T follicular helper cell (primary cell): ENCODE results near the gene BCL7A.
"Not testable (repeated sequence)": the region's sequence is repeated elsewhere in the genome, so short reads cannot be mapped to it uniquely, and the experiment has no call there.

ENCODE experiments used
- DNase-seq: peaks from one replicate; pipeline ENCODE4 v3.0.0-alpha.2; 2020; ENCODE audit warnings: low read depth

The BCL7A gene

DNA sequence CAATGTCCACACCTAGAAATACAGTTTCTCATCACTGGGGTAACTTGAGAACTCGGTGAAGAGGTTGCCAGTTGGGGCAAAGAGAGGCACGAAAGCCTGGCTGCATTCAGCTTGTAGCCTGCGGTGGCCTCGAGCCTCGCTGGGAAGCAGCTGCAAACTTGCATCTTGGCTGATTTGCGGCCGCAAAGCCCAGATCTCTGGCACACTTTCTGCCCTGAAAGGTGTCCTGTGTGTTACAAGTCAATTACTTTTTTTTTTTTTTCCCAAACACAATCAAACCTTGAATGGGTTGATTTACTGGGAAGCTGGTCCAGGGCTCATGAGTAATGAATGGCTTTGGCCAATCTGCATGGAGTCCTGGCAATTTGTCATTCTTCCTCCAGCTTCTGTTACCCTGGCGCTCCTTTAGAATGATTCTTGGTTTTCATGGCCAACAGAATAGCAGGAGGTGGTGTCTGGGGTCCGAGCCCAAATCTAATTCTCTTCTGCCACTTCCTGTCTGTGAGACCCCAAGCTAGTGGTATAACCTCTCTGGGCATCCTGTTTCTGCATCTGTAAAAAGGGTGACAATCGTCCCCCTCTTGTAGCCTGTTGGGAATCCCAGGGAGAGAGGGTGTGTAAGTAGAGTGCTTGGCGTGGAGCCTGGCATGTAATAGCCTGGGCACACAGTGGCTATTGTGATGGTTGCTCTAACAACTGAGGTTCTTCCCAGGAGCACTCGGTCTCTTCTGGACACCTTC, 6.7 kb downstream of the BCL7A start:
- DNase-seq = no peak

DNA sequence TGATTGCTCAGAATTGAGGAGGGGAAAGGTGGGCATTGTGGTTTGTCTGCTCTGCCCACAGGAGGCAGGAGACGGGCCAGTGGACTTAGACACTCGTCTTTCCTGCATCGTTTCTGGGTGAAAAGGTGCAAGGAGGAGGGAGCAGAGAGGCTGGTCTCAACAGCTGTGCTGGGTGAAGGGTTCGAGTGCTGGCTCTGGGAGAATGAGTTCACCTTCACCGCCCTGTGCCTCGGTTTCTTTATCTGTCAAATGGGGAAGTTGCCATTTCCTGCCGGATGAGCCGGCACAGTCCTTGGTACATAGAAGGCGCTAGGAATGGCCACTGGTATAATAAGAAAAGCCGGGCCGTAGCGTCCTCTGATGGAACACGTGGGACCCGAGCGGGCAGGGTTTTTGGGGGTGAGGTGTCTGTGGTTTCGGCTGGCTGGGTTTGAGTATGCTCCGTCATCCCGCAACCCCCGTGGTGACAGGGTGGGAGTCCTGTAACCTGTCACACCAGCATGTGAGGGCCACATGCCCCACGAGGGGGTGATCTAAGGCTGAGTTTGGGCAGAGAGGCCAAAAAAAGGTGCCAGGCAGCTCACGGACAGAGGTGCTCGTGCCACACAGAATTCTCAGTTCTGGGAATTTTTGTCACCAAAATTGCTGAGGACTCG, 7.3 kb downstream of the BCL7A start:
- no peak for DNase-seq

- DNase-seq = no peak
These were observed 8.1 kb downstream of the BCL7A start for GRCh38 chr12:122029620-122030423.

DNA sequence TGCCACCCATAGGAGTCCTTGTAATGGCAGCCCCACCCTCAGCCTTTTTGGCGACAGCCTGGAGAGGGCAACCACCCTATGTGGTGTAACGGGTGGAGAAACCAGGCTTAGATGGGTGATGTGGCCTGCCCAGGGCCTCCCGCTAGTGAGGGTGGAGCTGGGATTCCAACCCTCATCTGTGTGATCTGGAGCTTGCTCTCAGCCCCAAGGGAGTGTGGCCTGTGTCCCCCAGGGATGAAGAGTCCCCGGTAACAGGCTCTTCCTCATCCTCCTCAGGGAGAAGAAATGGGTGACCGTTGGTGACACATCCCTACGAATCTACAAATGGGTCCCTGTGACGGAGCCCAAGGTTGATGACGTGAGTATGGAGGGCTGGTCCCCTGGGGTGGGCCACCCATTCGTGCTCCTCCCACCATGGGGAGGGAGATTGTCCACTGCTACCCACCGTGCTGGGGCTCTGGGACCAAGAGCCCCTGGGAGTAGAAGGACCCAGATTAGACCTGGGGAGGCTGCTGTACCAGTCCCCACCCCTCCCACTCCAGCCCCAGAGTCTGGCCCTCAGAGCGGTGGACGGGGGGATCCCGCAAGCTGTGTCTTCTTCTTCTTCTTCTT, 8.8 kb downstream of the BCL7A start:
- DNase-seq = no peak

DNA sequence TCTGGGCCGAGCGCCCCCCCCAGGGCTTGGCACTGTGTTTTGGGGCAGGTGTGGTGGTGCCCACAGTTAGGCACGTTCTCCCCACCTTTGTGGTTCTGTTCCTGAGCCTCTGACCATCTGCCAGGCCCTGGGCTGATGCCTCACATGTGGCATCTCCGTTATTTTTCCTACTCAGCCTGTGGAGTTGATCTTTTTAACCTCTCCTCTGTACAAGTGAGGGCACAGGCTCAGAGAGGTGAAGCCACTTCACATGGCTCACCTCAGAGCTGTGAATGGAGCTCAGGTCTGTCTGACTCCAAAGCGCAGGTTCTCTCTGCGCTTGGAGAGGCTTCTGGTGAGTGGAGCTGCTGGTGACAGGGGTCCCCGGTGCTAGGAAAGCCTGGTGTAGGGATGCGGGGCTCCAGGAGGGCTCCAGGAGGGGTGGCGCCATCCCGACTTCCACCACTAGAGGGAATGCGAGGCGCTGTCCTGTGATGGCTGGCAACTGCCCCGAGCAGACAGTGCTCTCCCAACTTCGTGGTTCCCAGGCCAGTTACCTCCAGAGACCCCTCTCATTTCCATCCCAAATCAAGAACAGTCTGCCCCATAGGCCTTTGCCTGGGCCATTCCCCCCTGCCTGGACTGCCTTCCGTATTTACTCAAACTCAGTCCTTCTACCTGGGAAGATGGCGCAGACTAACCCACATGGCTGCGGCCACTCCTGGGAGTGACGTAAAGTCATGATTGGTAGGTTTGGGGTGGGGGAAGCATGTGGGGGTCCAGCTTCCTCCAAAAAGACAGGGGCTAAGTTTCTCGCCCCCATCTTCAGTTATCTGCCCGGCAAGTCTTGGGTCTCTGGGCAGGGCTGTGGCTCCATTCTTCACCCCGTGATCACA, 9.9 kb downstream of the BCL7A start:
- peak; percentile 20 for DNase-seq

- no peak for DNase-seq
These were observed 10.9 kb downstream of the BCL7A start for GRCh38 chr12:122032580-122032979.

GRCh38 chr12:122035292-122035691, 13.6 kb downstream of the BCL7A start:
- DNase-seq = no peak

GRCh38 chr12:122036153-122036552, 14.5 kb downstream of the BCL7A start:
- DNase-seq = no peak

DNA sequence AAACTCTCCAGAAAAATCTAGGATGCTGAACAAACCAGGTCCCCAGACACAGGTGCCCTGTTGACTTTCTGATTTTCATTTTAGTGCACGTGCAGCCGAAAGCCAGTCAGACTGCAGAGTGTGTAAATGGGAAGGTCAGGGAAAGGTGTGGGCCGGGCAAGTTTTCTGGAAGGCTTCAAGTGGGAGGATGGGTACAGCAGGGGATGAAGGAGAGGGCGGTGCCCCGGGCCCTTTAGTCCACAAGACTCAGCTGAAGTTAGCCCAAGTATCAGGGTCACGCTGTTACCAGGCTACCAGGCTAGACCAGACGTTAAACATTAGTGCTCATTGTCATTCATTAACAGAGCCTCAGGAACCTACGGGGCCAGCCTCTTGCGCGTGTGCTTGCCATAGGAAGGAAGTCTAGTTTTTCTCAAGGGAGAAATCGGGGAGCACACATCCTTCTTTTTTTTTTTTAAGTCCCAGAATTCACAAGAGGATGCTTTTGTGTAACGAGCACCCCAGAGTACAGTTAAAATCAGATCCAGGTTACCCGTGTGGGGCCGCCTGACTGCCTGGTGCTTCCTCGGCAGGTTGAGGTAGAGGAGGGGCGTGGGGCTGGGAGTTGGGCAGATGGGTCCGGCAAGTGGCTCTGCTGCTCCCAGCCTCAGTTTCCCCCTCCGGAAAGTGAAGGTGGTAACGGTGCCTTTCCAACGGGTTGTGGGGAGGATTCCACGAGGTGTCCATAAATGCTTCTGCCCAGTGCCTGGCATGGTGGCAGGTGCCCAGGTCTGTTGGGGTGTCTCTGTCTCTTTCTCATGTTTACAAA, 19.1 kb downstream of the BCL7A start:
- no peak for DNase-seq

GRCh38 chr12:122041458-122041857, 19.8 kb downstream of the BCL7A start:
- not testable (repeated sequence) for DNase-seq

- DNase-seq = no peak
These were observed 21.2 kb downstream of the BCL7A start for GRCh38 chr12:122042910-122043309.

DNA sequence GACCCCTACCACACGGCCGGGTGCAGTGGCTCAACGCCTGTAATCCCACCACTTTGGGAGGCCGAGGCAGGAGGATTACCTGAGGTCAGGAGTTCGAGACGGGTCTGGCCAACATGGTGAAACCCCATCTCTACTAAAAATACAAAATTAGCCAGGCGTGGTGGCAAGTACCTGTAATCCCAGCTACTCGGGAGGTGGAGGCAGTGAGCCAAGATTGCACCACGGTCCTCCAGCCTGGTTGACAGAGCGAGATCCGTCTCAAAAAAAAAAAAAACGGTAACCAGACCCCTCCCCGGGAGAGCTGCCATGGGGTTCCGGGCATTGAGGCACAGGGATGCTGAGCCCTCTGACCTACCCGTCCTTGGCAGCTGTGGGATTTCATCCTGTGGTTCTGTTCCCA, 21.8 kb downstream of the BCL7A start:
- no peak for DNase-seq

DNA sequence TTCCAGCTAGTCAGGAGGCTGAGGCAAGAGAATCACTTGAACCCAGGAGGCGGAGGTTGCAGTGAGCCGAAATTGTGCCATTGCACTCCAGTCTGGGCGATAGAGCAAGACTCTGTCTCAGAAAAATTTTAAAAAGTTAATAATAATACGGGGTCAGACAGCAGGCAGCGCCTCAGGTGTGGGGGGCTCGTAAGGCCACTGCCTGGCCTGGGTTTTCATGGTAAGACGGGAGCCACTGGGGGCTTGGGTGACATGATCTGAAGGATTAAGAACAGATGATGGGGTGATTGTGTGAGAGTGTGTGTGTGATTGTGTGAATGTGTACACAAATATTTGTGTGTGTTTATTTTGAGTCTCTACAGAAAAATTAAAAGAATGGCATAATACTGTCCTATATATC, 23.6 kb downstream of the BCL7A start:
- no peak for DNase-seq

- DNase-seq = no peak
These were observed 24.5 kb downstream of the BCL7A start for GRCh38 chr12:122046145-122046544.

DNA sequence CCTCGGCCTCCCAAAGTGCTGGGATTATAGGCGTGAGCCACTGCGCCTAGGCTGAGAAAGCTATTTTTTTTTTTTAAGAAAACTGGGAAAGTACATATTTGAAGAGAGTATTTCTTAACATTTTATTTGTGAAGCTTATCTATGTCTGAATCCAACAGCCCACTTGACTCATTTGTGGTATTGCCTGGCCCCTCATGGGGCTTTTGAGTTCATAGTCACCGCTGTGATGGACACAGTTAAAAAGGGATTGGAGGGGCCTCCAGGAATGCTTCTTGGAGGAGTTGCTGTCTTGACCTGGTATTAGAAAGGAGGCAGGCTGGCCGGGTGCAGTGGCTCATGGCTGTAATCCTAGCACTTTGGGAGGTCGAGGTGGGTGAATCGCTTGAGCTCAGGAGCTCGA, 26.5 kb downstream of the BCL7A start:
- DNase-seq = no peak

GRCh38 chr12:122049827-122050226, 28.1 kb downstream of the BCL7A start:
- DNase-seq = no peak

DNA sequence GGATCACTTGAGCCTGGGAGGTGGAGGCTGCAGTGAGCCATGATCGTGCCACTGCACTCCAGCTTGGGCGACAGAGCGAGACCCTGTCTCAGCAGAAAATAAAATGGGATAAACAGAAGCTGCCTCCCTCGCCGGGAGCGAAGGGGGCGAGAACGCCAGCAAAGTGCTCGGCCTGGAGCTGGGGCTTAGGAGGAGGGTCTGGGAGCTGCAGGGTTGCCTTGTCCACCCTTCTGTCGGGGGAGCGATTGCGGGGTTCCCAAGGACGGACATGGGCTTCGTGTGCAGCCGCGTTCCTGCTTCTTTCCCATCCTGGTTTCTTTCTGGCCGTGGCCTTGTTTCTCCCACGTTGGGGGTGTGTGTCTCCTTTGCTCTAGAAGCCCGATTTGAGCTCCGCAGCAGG, 29.0 kb downstream of the BCL7A start:
- no peak for DNase-seq

DNA sequence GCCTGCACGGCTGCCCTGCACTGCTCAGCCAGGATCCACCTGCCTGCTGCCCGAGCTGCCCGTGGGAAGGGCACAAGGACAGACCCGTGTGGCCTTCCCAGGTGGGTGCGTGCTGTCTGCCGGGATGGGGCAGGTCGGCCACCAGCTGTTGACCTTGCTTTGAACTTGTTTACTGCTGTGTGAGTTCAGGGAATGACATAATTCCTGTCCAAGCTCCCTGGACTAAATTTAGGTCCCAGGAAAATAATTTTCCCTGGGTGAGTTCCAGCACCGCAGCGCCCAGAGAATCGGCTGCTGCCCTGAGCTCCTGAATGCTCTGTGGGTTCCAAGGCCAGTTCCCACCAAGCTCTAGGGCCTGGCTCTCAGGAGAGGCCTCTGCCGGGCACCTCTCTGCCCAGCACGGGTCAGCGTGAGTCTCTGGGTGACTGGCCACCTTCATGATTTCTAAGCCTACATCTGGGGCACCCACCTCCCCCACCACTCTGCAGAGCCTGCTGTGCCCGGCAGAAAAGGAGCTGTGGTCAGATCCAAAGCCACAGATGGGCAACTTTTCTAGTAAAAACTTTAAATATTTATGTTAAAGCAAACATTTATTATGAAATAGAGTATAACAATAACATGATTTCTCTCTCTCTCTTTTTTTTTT, 29.7 kb downstream of the BCL7A start:
- DNase-seq = no peak

- no peak for DNase-seq
These were observed 30.6 kb downstream of the BCL7A start for GRCh38 chr12:122052285-122052684.
